Stimulated activated naive CD4-positive, alpha-beta T cell treated with Interleukin-2 at 50 U/mL for 16 hours (primary cell): ENCODE data around the gene MID2.
A peak's percentile ranks its signal among the peaks of the same experiment; 100 is the strongest.
"Not testable (repeated sequence)": the region's sequence is repeated elsewhere in the genome, so short reads cannot be mapped to it uniquely, and the experiment has no call there.

ENCODE experiments used
- DNase-seq: peaks from one replicate; lab custom pipeline; 2025; lab: John Stamatoyannopoulos, UW

Gene MID2

DNA sequence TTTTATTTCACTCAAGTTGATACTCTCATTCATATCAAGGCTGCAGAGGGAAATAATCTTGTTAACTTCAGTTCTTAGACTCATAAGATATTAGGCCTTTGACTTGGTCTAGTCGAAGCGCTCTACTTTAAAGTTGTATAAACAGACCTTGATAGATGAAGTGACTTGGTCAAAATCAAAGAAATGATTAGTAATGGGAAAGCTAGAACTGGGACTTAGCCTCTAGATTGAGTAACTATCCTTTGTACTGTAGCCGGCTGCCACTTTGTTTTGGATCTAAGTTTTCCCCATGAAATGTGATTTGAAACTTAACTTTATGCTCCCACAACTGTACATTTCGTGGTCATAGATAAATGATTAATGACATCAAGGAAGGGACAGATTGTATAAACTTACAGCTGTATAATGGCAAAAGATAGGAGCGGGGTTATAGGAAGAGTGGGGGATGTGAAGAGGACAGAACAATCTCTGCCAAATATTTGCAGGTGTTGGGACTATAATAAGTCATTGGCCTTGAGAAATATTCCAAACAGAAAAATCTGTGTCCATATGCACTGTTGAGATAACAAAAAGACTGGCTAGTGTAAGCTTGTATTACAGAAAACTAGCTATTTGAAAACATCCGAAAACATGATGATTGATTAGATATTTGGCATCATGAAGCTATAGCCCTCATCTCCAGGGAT is 17.2 kb downstream of the MID2 start:
- no peak for DNase-seq

DNA sequence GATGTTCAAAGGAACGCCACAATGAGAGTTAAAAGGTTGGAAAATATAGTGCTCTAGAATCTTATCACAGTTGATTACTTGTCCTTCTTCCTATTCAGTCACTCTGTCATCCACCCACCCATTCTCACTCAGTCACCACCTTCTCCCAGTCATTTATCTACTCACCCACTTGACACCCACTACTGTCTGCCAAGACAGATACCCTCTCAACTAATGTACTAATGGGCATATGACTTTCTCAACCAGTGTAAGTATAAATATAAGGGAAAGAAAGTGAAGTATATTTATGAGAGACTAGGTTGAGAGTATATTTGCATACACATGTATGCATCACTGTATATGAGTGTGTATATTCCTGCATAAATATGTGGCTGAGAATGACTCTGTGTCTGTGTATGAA is 20.0 kb downstream of the MID2 start:
- peak; percentile 22 for DNase-seq

- DNase-seq: no peak
These were observed 22.9 kb downstream of the MID2 start for GRCh38 chrX:107848591-107848990.

- DNase-seq: no peak
These were observed 24.2 kb downstream of the MID2 start for GRCh38 chrX:107849747-107850421.

DNA sequence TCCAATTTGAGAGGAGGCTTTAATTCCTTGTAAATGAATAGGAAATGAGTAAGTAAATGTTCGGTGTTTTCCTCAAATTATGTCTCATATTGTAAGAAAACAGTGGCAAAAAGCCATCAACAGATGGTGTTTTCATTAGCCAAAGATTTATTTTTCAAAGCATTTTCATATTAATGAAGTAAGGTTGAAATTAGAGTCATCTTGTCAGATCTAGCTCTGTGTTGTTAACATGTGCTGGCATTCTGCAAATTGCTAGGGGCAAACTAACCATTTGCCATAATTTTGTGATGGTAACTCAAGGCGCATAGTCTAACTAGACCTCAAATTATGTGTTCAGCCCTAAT is 24.7 kb downstream of the MID2 start:
- DNase-seq: no peak

GRCh38 chrX:107851215-107851614 is 25.5 kb downstream of the MID2 start:
- DNase-seq: no peak

GRCh38 chrX:107851665-107852064 is 26.0 kb downstream of the MID2 start:
- DNase-seq: not testable (repeated sequence)

- DNase-seq: no peak
These were observed 30.6 kb downstream of the MID2 start for GRCh38 chrX:107856289-107856688.

DNA sequence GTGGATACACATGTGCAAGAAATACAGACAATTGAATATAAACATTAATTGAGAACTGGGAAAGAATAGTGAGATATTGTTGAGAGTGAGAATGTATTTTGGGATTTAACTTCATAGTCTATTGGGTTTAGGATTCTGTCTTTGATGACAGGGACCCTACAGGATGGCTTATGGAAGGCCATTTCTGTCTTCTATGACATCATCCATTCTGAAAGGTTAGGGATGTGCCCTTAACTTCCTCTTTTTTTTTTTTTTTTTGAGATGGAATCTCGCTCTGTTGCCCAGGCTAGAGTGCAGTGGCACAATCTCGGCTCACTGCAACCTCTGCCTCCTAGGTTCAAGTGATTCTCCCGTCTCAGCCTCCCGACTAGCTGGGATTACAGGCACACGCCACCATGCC is 31.4 kb downstream of the MID2 start:
- DNase-seq: not testable (repeated sequence)

DNA sequence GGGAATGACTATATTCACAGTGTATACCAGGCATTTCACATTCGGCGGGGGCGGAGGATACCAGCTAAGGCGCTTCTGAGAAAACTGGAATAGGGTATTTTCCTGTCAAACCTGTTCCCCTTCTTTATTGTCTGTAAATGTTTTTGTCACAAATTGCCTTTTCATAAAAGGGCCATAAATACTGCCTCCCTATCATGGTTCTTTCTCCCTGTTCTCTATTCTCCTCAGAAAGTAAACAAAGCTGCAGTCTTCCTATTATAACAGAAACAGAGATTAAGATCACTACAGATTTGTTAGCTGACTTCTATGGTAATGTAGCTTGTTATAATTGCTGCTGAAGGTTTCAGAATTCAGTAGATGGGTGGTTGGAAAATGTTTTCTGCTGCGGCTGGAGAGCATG is 32.2 kb downstream of the MID2 start:
- no peak for DNase-seq

DNA sequence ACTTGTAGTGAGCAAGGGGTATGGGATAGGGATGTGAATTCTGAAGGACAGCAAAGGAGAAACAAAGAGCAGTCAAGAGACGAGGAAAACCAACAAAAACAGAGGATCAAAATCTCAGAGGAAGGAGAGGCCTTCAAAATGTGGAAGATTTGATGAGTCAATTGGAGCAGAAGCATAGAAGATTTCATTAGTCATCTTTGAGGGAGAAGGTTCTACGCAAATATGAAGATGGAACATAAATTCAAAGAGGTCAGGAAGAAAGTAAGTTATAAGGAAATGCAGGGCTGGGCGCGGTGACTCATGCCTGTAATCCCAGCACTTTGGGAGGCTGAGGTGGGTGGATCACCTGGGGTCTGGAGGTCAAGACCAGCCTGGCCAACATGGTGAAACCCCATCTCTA is 35.4 kb downstream of the MID2 start:
- DNase-seq: no peak

- no peak for DNase-seq
These were observed 45.5 kb downstream of the MID2 start for GRCh38 chrX:107871136-107871535.

GRCh38 chrX:107878106-107878505 is 52.4 kb downstream of the MID2 start:
- DNase-seq: no peak

DNA sequence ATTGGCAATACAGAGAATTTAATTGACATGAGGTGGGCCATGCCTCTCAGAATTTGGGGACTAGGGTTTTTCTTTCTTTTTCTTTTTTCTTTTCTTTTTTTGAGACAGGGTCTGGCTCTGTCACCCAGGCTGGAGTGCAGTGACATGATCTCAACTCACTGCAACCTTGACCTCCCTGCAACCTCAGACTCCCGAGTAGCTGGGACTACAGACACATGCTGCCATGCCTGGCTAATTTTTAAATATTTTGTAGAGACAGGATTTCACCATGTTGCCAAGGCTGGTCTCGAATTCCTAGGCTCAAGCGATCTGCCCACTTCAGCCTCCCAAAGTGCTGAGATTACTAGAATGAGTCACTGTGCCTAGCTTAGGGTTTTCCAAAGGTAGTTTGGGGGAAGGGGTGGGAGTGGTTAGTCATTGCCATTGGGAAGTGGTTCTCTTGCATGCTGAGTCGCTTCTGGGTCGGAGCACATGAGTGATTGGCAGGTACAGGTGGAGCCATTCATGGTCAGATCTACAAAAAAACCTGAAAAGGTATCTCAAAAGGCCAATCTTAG is 54.5 kb downstream of the MID2 start:
- DNase-seq: no peak

- no peak for DNase-seq
These were observed 68.4 kb downstream of the MID2 start for GRCh38 chrX:107894038-107894437.

DNA sequence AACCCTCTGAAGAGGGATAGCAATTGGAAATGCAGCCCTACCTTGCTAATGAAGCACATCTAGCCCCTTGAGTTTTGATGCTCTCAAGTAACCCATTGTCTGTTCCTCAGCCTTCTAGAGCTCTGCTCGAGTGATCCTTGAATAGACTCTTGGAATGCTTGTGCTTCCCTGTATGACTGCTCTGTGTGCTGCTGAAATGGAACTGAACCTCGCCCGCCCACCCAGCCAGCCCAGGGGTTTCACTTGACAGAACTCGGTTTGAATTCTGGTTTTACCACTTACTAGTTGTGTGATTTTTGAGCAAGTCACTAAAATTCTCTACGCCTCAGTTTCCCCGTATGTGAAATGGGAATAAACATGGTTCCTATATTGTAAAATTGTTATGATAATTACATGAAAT is 77.1 kb downstream of the MID2 start:
- no peak for DNase-seq

DNA sequence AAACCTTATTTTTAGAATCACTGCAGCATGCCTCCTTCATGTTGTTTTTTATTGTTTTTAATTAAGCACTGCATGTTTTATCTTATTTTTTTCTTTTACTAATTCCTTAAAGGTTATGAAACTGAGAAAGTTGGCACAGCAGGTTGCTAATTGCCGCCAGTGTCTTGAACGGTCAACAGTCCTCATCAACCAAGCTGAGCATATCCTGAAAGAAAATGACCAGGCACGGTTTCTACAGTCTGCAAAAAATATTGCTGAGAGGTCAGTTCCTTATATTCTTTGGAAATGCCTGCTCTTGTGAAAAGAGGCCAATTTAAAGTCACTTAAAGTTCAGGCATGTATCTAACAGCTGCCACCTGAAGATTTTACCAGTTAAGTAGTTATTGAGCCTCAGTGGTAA is 79.7 kb downstream of the MID2 start:
- no peak for DNase-seq

- DNase-seq: no peak
These were observed 98.6 kb downstream of the MID2 start for GRCh38 chrX:107924136-107924746.

DNA sequence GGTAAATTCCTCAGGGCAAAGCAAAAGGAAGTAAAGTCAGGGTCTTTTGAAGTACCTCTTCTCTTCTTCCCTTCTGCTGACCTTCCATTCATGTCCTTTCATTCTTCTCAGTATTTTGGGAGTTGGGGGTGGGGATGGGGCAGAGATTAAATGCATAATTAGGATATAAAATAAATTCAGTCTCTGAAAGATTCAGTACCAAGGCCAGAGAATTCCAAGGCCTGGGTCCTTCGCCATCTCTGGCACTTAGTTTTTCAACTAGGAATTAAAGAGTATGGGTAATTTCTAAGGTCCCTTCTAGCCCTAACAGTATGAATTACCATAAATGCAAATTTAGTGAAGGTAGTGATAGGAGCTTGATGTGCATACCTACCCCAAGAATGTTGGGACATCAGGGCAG is 108.6 kb downstream of the MID2 start:
- DNase-seq: no peak

- no peak for DNase-seq
These were observed 109.5 kb downstream of the MID2 start for GRCh38 chrX:107935200-107935599.

DNA sequence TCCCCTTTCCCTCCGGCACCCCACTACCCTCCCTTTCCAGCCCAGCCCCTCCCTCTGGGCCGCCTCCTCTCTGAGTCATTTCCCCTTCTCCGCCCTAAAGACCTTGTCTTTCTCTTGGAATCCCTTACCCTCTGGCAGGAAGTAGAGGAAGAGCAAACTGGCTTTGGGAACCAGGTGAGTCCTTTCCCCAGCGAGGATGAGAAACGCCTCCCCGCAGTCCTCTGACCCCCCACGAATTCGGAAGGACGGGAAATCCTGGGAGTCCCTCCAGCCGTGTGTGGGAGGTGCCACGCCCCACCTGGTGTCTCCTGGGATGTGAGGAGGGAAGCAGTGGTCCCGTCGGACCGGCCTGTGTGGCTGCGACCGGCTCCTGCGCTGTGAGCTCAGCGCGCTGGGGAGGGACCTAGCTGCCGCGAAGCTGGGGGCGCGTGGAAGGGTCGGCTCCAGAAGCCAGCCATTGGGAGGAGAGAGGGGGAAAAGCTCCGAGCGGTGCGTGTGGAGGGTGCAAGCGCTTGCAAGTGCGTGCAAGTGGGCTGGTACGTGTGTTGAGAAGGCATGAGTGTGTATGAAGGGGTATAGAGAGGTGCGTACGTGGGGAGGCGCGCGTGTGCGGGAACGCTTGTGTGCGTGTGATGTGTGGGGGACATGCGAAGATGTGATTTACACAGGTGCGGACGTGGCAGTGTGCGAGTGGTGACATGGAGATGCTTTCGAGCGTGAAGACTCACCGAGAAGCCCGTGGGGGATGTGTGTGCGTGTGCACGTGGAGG is 110.2 kb downstream of the MID2 start:
- DNase-seq: no peak

DNA sequence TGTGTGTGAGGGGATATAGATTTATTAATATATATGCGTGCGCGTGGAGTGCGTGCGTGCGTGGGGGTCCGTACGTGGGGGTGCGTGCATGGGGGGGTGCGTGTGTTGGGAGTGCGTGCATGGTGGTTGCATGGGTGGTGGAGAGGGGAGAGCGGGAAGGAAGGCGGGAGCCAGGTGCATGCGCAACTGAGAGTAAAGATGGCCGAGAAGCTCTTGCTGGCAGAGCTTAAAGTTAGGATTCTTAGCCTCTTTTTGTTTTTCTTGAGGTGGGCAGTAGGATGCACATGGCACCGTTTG is 110.7 kb downstream of the MID2 start:
- no peak for DNase-seq

DNA sequence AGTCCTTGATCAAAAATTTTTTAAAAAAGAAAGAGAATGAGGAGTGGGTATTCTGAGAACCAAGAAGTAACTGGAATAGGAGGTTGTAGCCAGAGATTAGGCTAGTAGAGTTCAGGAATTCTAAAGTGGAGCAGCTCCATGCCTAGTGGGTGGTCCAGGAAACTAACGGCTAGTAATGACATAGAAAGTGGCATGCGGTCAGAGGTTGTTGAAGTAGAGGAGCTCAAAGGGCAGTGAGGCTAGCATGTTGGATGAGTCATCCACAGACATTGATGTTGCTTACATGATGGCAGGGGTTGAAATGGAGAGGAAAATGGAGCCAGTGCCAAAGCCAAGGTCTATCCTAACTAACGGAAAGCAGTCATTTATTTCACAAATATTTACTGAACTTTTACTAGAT is 114.4 kb downstream of the MID2 start:
- DNase-seq: no peak
